GM18507 (cell line): ENCODE data around the gene ATIC.

Experiments
- DNase-seq: peaks from one replicate; pipeline ENCODE4 v3.0.0; 2011; ENCODE audit warnings: low read depth; ENCODE audit not compliant: insufficient read length; ENCODE audit errors: extremely low spot score
- FAIRE-seq: peaks from 2 replicates; lab custom pipeline; 2011; peaks lifted over from hg19 to GRCh38; lab: Jason Lieb, UNC

The ATIC gene

DNA sequence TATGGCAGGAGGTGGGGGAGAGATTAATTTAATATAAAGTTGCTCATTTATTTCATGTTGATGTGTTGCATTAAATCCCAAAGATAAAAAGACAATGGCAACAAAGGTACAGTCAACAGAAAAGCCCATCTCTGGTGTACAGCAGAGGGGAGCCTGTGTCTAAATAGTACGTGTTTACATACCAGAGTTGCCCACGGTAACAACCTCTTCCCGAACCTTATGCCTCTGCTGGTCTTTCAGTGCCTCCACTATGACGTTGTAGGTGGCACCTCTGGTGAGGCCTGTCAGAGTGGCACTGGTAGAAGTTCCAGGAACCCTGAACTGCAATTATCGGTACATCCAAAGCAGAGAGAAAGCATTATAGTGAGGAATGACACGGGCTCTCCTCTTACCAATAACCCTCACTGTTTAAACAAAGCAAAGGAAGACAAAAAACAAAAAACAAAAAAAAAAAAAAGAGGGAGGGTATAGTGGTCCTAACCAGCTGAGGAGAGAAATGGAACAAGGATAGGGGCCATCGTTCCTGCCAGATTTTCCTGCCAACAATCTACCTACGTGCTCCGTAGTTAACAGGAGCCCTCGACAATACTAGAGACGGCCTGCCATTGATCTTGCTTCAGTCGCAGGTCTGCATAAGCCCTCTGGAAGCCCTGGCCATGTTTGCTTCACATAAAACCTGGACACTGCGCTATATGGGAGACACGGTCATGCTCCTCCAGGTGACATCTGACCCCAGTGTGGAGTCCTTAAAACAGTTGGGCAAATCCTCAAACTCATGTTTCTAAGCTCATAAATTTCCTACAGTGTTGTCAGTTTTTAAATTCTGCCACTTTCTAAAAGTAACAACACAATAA, 58.5 kb downstream of the ATIC start:
- FAIRE-seq (no peak), DNase-seq (no peak)

DNA sequence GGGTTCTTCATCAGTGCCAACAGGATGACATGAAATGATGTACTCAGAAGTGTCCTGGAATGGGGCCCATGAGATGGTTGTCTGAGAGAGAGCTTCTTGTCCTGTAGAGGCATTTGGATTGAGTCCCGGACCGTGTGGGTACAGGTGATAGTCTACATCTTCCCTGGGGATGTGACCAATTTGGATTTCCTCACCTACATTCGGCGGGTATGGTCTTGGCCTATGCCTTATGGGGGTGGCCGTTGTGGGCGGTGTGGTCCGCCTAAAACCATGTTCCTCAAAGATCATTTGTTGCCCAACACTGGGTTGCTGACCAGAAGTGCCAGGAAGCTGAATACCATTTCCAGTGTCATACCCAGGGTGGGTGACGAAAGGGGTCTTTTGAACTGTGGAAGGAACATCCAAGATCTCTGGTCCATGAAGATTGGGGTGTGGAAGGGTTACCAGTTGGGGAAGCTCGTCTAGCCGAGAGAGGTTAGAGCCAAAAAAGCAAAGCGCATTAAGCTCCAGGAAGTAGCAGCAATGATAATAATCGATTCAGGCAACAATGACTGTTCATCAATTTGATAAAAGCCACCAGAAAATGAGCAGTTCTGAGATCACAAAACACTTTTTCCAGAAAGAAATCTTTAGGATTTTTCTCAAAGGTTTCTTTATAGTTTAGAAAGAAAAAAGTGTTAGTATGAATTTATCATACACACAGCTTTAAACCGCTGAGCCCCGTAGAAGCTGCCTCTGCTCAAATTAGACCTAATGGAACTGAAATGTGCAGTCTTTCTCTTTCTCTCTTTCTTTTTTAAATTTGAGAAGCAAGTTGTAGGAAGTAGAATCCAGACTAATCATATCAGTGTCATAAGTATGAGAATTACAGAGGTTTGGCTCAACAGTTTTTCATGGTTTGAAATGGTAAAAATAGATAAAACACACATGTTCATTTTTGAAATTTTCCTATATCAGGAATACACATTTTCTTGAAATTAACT, 60.3 kb downstream of the ATIC start:
- no peak for DNase-seq
- FAIRE-seq = no peak

DNA sequence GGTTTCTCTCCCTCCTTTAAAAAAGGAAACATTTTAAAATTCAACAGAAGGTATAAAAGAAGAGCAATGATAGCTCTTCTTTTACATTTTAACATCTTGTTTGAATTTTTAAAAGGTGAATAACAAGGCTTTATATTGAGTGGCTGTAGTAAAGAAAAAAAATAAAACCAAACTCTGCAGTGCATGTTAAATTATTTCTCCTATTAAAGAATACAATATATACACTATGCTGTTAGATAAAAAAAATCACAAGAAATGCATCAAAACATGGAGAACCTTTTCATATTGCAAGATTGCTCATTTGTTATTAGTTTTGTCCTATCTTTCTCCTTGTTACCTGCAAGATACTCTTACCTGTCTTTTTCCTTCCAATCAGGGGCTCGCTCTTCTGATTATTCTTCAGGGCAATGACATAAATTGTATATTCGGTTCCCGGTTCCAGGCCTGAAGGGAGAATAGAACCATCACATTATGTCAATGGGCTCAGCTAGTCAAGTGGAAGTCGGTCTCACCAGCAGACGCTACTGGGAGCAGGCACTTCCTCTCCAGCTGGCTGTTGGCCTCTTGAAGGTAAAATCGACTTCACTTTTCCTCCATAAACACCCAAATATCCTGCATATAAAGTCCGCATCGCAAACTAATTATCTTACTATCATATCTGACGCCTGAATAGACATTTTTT, 61.2 kb downstream of the ATIC start:
- no peak for FAIRE-seq
- DNase-seq = no peak

DNA sequence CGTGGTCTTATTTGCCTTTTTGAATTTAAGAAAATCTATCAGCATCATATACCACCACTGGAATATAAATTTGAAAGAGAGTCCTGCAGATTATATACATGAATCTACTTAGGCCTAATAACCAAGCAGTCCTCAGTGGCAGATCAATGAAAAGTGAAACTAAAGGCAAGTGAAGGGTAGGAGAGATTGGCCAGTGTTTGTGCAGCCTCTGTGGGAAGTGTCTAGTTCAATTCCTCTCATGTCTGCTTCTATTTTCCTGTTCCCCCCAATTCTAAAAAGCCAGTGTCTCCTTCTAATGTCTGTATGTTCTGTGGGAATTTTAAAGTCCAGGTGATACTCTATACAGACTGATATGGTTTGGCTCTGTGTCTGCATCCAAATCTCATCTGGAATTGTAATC, 62.1 kb downstream of the ATIC start:
- FAIRE-seq = no peak
- DNase-seq = no peak

DNA sequence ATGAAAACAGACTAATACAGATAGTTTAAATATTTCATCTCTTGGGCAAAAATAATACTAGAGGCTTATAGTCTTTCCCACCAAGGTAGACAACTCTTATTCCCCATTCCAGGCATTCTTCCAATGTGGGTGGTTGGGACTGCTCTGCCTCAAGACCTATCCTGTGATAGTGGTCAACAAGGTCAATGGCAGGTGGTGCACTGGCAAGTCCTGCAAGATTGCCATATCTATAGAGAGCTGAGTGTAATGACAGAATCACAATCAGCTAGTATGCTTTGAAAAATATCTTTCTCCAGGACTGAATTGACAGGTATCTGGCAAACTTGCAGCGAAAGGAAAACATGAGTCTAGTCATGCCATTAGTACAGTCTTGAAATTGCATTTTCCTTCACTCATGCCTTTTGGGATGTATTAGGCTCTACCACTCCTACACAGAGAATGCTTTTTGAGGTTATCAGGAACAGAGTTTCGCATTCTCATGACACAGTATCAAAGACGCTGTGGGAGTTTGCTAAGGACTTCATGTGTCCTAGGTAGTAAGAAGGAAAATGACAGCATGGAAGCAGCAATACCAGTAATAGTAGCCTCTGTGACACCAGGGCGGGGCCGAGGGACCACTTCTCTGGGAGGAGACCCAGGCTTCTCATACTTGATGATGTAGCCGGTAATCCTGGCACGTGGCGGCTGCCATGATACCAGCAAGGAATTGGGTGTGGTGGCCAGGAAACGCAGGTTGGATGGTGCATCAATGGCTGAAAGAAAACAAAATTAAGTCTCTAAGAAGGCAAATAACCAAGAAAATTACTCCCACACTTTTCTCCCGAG, 63.0 kb downstream of the ATIC start:
- DNase-seq = no peak
- no peak for FAIRE-seq

DNA sequence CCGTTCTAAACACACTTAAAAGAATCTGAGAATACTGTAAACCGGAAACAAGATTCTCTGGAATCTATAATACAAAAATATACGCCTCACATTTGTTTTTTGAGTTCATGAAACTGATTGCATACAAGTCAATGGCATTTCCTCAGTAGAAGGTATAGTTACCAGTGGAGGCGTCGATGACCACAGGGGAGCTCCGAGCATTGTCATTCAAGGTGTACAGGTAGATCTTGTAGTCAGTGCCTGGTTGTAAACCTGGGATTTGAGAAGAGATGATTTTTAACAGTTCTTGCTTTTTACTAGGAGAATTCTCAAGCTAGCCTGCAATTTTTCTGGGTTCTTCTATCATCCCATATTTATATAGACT, 63.6 kb downstream of the ATIC start:
- DNase-seq (no peak), FAIRE-seq (no peak)

DNA sequence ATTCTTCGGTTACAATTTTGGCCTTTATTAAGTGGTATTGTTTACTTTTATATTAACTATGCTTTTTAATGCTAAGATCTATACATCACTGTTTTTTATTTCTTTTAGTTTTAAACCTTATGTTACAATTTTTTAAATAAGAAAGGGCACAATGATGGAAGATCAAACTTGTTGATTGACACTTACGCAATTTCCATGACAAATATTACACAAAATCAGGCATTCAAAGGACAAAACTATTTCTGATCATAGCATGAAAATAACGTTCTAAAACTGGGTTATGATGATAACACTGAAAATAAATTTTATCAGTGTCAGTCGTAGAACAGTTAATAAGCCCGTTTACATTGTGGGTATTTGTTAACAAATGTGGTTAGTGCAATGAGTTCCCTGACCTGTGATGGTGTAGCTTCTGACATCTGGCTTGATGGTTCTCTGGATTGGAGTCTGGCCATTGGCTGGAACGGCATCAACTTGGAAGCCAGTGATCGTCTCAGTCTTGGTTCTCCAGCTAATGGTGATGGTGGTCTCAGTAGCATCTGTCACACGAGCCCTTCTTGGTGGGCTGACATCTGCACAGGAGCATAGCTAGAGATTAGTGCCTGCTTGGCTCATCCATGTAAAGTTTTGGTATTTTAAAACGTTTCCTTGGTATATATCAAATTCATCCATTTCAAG, 64.4 kb downstream of the ATIC start:
- FAIRE-seq (no peak), DNase-seq (no peak)

DNA sequence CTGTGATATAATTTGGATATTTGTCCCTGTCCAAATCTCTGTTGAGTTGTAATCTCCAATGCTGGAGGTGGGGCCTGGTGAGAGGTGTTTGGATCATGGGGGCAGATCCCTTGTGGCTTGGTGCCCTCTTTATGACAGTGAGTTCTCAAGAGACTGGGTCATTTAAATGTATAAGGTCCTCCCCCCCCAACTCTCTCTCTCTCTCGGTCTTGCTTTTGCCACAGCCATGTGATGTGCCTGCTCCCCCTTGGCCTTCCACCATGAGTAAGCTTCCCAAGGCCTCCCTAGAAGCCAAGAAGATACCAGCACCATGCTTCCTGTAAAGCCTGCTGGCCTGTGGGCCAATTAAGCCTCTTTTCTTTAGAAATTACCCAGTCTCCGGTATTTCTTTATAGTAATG, 65.4 kb downstream of the ATIC start:
- no peak for DNase-seq
- FAIRE-seq = no peak

DNA sequence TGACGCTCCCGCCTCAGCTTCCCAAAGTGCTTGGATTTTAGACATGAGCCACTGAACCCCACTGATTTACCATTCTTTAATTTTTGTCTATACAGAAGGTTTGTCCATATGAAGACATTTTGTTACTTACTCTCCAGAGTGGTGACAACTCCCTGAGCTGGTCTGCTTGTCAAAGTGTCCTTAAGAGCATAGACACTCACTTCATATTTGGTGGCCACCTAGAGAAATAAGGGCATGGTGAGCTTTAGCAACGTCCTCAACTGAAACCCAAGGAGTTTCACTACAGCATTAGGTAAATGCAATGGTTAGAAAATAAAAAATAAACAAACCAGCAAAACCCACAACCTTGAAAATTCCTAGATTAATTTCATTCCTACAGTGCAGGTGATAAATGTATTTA, 66.2 kb downstream of the ATIC start:
- DNase-seq = no peak
- FAIRE-seq = no peak

DNA sequence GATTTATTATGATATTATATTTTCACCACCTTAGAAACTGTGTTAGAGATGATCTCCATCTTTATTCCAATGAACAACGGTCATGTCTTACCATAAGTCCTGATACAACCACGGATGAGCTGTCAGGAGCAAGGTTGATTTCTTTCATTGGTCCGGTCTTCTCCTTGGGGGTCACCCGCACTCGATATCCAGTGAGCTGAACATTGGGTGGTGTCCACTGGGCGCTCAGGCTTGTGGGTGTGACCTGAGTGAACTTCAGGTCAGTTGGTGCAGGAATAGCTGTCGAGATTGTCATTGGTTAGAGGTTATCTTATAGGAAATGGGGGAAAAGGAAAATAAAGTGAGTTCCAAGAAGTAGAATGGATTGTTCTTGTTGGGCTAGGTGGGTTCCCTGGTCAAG, 67.2 kb downstream of the ATIC start:
- FAIRE-seq = no peak
- no peak for DNase-seq

DNA sequence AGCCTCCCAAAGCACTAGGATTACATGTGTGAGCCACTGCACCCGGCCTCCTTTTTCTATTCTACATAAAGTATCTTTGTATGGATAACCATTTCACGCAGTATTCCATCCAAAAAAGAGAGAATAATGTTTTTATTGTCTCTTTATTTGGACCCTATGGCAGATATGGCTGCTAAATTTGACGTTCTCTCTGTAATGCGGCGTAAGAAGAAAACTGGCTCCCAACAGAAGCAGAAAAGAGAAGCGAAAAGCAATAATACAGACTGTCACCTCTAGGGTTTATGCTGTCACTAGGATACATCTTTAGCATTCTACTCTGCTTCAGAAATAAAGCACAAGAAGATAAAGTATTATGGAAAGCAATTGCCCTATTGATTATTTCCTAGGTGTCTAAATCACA, 68.1 kb downstream of the ATIC start:
- FAIRE-seq = no peak

DNA sequence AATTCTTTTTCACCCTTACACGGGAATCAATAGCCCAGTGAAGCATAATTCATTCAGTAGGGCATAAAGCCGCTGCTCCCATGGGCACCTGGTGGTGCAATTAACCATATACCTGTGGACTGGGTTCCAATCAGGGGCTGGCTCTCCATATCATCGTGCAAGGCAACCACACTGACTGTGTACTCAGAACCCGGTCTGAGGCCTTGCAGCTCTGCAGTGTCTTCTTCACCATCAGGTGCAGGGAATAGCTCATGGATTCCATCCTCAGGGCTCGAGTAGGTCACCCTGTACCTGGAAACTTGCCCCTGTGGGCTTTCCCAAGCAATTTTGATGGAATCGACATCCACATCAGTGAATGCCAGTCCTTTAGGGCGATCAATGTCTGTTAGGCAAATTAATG, 68.8 kb downstream of the ATIC start:
- DNase-seq = no peak
- FAIRE-seq = no peak

More for the DNA sequence above, 68.1 kb downstream of the ATIC start:
- no peak for DNase-seq

DNA sequence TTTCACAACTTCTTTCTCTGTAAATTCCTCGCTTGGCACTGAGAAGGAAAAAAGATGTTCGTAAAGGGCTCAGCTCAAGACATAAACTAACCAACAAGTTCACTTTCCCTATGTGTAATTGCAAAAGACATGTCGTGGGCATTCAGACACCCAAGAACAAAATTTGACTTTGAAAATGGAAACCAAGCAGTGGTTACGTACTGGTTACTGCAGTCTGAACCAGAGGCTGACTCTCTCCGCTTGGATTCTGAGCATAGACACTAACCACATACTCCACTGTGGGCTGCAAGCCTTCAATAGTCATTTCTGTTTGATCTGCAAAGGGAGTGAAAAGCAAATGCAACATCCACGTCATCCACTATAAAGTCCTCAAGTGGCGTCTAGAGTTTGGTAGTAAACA, 70.2 kb downstream of the ATIC start:
- DNase-seq (no peak), FAIRE-seq (no peak)

DNA sequence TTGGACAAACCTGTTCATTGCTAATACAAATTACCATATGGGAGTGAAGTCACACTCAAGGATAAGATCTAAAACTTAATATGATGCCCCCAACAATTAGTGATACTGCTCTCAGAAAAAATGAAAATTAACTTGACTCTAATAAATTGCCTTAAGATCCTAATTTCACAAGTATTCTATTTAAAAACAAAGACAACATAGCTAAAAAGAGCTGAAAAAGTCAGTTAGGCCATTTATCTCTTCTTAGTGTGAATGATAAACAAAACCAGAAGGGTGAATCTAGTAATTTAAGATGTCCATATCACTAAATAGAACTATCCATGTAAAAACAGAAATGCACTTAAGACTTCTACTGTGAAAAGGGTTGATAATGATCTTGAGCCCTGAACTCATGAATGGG, 70.6 kb downstream of the ATIC start:
- DNase-seq (no peak), FAIRE-seq (no peak)

DNA sequence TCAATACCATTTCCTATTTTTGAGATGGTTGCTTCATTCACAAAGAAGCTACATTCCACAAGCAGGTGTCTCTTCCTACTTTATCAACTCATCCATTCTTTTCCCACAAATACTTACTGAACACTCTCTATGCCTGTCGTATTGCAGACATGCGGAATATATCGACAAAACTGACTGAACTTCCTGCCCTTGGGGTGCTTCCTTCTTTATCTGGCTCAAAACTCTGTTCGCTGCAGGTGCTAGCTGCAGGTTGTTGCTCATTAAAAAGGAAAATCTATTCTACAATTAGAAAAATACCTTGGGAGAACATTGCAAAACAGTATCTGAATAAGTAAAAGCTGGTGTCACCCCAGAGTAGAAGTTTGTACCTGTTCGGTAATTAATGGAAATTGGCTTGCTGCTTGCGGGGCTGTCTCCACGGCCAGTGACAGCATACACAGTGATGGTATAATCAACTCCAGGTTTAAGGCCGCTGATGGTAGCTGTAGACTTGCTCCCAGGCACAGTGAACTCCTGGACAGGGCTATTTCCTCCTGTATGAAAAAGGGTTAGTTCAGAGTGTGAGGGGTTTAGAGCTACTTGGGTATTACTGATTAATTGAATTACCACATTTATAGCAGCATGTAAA, 71.9 kb downstream of the ATIC start:
- FAIRE-seq = no peak
- no peak for DNase-seq

DNA sequence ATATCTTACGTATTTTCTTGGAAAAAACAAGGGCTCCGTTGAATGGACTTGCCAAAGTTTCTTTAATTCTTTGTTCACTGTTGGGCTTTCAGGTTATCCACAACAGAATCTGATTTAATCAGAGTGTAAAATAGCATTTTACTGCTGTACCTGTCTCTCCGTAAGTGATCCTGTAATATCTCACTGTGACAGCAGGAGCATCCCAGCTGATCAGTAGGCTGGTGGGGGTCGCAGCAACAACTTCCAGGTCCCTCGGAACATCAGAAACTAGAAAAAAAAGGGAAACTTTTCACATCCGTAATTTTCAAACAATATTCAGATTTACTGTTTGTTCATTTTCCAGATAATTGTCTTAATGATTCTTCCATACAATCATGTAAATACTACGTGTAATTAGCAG, 72.9 kb downstream of the ATIC start:
- FAIRE-seq = no peak
- no peak for DNase-seq

DNA sequence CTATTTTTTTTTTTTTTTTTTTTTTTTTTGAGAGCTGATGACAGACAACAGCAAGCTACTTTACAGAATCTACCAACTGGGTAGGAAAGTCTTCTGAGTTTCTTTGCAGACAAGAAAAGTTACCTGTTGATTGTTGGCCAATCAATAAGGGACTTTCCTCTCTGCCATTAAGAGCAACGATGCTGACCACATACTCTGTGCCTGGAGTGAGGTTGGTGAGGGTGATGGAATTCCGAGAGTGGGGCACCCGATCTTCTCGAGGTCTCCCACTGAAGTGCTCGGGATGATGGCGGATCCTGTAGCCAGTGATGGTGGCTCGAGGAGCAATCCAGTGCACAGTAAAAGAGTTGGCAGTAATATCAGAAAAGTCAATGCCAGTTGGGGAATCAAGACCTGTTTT, 74.7 kb downstream of the ATIC start:
- DNase-seq (no peak), FAIRE-seq (no peak)

DNA sequence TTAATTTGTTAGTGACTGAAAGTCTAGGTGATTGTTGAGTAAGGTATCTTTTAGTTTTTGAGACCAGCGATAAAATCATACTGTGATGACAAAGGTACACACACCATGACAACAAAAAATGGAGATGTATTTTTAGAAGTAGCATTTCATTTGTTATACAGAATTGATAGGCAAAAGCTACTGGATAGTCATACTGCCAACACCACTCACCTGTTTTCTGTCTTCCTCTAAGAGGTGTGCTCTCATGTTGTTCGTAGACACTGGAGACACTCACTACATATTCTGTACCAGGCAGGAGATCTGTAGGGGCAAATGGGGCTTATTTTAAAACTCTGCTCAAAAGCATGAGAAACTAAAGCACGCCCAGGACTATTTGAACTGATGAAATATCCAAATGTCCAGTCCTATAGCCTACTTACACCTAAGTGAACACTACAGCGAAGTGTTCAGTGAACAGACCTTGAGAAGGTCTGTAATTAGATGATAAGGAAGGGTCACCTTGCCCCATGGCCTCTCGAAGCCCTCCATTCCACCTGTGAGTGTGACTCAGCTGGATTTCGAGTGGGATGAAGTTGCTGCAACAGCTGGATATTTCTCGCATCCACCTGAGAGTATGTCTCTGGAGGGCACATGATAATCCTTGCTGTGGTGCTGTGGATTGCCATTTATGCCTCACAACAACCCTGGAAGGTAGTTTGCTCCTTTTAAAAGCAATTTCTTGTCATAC, 76.3 kb downstream of the ATIC start:
- FAIRE-seq (no peak), DNase-seq (no peak)
